SH-SY5Y (cell line): Measurements from ENCODE around the gene SHB.

Source experiments
- GATA2 ChIP-seq: IDR thresholded peaks from 2 replicates; pipeline ENCODE4 v1.6.1; 2011; ENCODE audit warnings: mild to moderate bottlenecking, low read depth, low read length
- GATA3 ChIP-seq: IDR thresholded peaks from 2 replicates; pipeline ENCODE4 v1.6.1; 2011; ENCODE audit warnings: low read depth, mild to moderate bottlenecking, low read length, moderate library complexity

DNA sequence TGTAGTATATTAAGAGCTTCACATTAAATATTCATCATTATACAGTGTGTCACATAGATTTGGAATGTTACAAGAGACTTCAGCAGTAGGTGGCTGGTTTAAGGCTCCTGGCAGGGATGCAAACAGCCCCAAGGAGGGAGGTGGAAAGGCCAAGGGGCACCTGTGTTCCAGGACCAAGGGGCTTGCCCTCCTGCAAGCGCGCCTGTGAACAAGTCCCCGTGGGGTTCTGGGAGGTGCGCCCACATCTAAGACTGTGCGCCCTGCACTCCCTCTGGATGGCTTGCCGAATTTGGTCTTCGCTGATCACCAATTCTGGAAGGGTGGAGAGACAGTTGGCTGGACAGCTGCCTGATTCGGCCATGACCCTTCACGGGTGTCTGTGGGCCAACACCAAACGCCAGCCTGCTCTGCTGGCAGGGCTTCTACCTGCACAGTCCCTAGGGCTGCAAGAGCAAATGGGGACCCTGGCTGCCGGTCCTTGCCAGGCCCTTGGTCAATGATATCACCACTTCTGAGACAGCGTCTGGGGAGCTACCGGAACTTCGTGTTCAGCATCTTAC is 153.0 kb downstream of the SHB start:
- TF ChIP-seq GATA2 = no peak
- no peak for TF ChIP-seq GATA3
